ENCODE data around the gene GID8.

The GID8 gene

DNA sequence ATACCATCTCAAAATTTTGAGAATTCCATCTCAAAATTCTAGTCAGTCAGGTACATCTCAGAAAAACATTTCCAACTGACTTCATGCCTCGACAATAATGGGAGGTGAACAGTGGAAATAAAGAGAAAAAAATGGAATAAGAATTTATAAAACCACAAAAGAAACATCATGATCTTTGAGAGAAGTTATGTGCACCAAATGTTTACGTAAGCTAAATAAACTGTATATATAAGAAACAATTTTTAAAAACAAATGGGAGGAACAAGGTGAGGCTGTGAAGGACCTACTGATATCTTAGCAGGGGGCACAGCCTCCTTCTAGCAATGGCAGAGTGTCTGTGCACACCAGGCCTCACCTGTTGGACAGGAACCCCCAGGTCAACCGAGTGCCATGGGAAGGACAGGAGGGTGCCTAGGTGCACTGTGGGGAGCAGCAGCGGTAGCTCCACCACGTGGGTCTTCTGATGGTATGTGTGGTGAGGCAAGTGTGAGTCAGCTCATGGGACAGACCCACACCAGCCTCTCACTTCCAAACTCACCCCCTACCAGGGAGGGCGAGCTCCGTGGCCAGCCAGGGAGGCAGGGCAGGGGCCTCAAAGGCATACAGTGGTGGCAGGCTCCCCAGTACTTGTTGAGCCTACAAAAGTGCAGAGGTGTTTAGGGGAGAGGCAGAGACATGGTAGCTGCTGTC lies 34.9 kb upstream of the GID8 start:
- no peak for DNase-seq (ENCODE audit: low read depth in 2 of 2)

DNA sequence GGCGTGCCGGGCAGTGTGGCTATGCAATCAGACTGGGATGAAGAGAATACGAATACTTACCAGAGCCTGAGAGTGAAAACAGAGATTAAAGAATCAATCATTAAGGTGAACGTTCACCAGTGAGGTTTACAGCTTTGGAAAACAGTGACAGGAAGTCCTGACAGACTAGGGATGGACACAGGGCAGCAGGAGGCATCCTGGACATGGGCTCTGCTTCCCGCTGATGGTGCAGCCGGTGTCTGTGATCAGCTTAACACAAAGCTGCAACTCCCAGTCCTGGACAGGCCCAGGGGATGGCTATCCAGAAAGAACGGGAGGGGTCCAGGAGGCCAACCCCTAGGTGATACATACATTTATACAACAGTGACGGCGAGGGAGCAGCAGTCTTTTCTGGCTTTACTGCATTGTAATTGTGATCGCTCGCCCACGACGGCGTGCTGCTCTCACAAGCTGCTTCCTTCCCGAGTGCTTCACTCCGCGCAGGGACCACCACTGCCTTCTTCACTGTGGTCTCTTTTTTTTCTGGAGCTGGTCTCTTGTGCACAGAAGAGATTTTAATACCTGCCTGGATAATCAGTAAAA lies 32.3 kb upstream of the GID8 start:
- DNase-seq (ENCODE audit: low read depth in 2 of 2), result no peak

DNA sequence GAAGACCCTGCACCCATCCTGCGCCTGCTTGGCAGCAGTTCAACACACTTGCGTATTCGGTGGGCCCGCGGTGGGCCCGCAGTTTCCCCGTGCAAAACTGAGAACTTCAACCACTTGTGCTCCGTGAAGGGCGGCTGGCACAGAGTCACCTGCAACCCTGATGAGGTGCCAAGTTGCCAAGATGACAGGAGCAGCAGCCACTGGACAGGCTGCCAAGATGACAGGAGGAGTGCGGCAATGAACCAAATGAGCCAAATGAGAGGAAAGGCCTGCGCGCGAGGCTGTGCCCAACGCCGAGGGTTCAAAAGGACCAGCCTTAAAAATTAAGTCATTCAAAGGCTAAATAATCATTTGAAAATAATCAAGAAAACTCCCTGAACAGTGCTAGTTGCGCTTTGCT lies 31.7 kb upstream of the GID8 start:
- no peak for DNase-seq (ENCODE audit: low read depth in 2 of 2)

DNA sequence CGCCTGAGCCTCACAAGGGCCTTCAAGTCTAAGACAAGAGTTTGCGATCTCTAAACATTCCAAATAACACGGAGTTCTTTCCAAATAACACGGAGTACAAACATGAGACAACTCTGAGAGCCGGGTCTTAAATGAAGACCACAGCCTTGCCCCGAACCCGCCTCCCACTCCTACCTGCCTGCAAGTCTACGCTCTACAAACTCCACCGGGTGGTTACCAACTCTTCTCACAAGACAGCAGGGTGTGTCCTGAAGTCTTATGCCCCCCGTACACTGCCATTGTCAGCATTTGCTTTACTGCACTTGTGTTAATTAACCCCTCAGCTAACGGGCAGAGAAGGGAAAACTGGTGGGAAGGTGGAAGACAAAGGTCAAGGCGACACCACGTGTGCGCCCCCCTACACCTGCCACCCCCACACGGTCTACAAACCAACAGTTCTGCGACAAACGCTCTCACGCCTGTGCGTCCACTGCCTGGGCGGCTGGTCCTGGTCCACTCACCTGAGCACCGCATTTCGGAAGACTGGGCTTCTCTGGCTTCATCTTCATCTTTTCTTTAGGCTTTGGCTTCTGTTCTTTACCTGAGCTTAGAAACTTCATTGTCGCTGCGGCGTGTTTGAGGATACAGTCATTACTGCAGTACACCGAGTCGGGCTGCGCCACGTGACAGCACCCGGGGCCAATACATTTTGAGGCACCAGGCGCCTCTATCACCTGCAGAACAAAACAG lies 31.1 kb upstream of the GID8 start:
- no peak for DNase-seq (ENCODE audit: low read depth in 2 of 2)

DNA sequence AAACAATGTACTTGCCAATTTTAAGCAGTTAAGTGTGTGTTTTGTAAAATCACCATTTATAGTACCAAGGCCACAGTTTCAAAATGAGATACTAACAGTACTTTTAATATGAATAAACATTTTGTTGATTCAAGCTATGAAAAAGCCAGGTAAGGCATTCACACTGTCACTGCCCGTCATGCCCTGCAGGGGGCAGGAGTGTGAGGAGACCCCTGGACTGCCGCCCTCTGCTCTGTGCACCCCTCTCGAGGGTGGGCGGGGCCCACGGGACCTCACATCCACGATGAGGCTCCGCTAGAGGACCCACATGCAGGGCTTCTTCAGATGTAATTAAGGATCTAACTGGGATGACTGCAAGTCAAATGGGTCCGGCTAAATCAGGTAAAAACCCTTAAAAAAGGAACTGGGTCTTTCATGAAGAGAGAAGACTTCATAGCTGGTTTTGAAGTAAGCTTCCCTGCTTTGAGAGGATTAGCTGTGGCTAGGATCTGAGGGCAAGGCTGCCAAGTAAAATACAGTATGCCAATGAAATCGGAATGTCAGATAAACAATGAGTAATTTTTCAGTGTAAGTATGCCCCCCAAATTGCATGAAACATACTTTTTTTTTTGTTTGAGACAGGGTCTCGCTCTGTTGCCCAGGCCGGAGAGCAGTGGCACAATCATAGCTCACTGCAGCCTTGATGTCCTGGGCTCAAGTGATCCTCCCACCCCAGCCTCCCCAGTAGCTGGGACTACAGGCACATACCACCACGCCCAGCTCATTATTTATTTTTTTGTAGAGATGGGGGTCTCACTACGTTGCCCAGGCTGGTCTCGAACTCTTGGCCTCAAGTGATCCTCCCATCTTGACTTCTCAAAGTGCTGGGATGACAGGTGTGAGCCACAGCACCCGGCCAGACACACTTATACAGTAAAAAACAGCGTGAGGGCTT lies 30.3 kb upstream of the GID8 start:
- no peak for DNase-seq (ENCODE audit: low read depth in 2 of 2)

DNA sequence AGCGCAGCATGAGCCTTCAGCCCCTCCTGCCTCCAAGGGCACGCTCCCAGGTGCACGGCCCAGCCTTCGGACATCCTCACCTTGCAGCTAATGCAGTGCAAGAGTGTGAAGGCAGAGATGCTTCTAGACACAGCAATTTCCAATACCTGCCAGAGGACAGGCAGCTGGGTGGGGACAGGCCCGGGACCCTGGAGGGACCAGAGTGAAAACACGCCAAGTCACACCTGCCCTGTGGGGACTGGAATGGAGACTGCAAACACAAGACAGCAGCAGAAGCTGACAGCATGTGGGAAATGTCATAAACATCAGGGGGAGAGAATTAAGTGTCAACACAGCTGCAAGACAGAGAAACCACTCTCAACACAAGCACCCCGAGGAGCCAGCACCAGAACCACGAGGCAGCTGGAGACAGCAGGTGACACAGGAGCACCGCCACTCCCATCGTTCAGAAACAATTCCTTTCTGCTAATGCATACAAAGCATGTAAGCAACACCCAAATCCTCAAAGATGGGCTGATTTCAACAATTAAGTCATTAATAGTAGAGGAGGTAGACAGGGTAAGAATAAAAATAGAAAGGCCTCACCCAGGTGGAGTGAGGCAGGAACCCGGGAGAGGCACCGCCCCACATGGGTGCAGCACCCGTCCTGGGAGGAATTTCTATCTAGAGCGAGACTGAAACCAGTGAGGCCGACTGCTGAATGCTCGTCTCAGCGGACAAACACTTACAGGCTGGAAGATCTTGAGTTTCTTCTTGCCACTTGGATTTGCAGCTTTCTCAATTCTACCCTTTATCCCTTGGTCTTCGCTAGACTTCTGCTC lies 28.8 kb upstream of the GID8 start:
- no peak for DNase-seq (ENCODE audit: low read depth in 2 of 2)

DNA sequence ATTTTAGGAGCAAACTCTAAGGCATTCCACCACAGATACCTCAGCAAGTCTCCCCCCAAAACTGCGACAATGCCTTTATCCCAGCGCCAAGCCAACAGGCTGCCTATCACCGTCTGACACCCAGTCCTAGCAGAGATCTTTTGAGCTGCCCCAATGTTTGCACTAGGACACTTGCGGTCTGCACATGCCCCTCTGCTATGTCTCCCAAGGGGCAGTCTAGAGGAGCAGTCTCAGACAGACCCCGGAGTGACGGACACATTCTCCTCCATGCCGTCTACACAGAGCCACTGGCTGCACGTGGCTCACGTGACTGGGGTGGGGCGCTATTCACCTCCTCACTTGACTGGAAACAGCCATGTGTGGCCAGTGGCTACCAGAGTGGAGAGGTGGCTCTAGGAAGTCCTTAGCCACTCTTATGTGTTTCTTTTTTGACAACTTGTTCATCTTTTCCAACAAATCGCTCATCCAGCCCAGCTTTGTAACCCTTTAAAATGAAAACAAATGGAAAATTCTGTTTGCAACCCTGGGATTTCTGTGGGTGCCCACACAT lies 27.7 kb upstream of the GID8 start:
- no peak for DNase-seq (ENCODE audit: low read depth in 2 of 2)

DNA sequence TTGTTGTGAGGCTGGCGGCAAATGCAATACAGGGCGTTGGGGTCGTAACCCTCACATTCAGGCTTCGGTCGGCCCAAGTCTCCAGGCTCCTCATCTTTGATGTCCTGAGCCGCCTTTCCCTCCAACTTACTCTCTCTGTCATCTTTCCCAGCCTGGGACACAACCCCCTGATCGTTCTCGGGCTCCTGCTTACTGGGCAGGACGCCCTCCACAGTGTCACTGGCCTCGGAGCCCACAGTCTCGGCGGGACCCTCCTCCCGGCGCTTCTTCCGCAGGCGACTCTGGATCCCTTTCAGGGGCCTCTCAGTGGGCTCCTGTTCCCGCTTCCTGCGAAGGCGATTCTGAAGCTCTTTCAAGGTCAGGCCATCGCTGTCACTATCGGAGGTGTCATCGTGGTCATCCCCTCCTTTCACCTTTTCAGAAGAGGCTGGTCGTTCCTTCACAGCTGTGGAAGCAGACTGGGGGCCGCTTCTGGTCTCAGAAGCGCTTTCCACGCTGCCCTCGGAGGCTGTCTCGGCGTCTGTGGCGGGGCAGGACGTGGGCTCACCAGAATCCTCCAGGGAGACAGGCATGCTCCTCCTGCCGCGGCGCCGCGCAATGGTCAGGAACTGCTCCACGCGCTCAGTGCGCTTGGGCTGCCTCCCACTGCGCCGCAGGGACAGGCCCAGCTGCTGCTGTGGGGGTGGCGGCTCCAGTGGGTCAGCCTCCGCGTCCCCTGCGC lies 27.0 kb upstream of the GID8 start:
- no peak for DNase-seq (ENCODE audit: low read depth in 2 of 2)

DNA sequence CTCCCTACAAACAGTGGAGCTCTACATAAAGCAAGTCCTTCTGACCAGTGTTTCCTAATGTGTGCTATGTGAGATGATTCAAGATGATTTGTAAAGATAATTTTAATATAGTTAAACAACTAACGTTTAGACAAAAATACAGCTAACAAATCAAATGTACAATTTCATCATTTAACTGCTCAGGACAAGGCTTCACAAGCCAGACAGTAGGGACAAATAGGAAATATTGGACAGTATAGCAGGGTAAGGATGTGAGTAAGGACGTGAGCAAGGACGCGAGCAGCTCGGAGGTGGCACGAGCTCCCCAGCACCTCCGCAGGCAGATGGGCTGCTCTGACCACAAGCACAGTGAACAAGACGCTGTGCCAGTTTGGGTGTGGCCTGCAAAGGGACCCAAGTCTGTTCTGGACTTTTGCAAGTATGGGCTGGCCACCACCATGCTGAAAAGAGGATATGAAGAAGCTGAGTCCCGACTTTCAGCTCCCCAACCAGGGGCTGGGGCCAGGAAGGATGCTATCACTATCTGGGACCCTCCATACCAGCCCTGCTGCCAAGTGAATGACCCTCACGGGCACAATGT lies 26.2 kb upstream of the GID8 start:
- DNase-seq (ENCODE audit: low read depth in 2 of 2), result no peak

DNA sequence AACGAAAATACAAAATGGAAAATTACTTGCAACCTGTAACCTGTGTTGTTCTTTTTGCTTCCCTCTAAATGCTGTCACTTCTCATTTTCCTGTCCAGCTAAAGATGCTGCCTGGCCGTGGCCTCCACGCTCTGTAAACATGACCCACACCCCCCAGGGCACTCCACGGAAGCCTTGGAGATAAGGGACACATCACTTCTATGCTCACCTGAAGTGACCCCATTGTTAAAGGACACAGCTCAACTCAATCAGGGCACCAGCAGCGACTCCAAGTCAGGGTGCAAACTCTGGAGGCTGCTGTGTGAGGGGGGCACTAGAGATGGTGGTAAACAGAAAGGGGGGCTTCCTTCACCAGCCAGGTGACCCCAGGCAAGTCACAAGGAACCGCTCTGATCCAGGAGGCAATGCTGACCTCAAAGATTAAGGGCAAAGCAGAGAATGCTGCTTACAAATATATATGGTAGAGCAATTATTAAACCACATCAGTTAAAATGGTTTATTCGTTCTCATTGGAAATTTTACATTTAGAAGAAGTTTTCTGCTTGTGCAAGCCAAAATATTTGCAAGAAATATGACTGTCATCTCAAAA lies 24.8 kb upstream of the GID8 start:
- no peak for DNase-seq (ENCODE audit: low read depth in 2 of 2)

DNA sequence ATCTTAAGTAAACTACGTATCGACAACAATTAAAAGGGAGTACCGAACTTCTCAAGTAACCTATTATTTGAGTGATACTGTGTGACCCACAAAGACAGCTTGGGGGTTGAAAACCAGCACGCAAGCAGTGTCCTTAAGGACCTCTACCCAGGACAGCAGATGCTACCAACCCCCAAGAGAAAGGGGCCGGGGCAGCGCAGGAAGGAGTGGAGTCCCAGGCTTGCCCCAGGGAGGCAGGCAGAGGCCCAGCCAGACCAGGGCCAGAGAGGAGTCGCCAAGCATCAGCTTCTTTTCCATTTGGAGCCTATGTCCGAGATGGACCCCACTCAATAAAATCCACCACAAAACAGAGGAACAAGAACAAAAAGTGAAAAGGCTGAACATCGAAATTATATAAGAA lies 23.5 kb upstream of the GID8 start:
- no peak for DNase-seq (ENCODE audit: low read depth in 2 of 2)

DNA sequence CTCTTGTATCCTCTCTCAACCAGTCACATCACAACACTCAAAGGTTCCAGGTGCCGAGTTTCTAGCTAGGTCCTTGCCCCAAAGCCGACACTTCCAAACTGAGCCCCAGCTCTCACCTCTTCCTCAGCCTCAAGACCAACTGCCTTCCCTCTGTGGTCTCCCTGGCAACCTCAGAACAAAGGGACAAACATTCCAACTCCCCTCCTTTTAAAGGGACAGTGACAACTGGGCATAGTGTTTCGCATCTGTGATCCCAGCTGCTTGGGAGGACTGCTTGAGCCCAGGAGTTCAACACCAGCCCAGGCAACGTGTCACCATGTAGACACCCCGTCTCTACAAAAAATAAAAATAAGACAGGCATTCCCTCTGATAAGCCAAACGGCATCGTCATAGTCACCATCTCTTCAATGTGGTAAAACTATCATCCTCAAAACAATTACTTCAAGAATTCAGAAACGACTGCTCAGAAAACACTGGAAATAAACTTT lies 22.9 kb upstream of the GID8 start:
- DNase-seq (ENCODE audit: low read depth in 2 of 2), result no peak

DNA sequence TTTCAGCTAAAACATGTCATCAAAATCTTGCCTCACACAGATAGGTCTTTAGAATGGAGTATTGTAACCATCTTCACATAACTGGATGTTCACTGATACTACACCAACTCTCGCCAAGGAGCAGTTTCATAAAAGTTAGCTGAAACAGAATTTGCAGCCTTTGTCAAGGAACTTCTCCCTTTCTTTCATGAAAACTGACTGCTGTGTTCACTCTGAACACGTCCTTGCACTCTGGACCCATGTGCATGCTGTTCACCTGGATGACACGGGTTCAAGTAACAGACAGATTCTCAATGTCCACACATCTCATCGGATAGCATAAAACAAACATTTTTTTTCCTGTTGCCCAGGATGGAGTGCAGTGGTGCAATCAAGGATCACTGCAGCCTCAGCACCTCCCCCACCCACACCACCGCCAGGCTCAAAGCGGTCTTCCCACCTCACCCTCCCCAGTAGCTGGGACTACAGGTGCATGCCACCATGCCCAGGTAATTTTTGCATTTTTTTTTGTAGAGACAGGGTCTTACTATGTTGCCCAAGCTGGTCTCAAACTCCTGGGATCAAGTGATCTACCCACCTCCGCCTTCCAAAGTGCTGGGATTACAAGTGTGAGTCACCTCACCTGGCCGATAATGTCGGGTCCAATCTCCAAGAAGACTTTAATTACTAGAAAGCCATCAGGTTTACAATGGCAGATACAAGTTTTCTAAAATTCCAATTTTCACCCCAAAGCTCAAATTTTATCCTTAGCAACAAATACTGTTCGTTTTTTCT lies 21.1 kb upstream of the GID8 start:
- DNase-seq (ENCODE audit: low read depth in 2 of 2), result no peak

DNA sequence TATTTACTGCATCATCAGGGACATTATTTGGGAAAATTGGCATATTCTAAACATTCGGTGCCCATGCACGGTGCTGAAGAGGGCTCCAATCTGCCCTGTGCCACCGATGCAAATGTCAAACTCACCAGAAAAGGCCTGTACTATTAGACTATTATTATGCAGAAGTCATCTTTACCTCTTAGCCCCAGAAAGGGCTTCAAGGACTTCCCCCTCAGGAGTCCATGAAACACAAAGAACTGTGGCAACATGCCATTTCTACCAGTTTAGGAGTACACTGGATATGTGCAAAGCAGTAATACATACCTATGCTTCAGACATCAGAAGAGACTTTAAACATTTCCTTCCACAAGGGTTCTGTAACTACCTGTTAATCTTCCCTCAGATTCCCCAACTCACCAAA lies 20.2 kb upstream of the GID8 start:
- DNase-seq (ENCODE audit: low read depth in 2 of 2), result no peak

DNA sequence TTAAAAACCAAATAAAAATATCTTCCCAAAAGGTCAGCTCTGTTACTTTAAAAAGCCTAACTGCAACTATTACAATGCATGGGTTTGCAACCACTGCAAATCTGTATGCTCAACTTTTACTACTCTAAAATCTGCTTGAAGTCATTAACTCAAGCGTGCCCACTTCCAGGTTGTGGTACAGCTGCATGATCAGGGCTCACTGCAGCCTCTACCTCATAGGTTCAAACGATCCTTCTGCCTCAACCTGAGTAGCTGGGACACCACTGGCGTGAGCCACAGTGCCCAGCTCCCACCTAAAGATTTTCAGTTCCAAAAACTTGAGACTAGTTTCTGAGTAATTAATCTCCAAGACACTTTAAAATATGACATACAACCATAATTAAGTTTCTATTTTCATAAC lies 19.8 kb upstream of the GID8 start:
- DNase-seq (ENCODE audit: low read depth in 2 of 2), result no peak

DNA sequence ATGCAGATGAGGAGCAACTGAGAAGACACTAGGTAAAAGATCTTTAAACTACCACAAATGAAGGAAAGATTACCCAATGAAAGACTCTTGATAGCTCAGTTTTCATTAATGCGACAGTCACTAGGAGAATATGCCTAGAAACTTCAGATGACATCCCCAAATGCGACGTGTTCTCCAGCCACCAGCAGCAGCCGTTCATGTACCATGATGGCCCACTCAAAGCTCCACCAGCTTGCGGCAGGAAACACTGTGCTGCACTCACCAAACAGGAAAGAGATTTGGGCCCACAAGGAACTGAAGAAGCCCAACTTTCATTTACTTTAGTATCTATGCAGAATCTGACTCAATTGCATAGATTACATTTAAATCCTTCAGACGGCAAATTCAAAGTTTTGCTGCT lies 19.1 kb upstream of the GID8 start:
- DNase-seq (ENCODE audit: low read depth in 2 of 2), result no peak

DNA sequence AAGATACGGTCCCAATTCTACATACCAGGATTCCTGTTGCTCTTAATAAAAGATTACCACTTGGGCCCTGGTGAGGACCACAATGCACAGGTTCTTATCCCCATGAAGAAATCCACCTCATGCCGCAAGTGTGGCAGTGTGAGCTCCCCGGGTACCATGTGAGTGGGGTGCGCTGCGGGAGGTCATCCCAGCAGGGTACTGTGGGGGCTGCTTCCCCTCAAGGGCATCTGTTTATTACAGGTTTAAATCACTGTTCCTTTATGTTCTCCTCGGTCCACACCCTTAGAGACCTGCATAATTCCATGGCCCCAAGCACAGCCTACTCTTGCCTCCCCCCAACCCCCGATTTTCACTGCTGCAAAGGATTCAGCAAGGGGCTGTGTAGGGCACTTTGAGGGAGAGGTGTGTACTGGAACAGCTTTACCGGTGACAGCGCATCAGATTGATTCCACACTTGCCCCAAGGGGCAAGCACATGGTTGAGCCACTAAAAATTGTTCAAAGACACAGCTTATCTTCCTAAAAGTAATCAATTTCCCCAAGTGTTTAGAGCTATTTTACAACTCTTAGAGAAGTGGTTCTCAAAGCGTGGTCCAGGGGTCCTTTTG lies 17.8 kb upstream of the GID8 start:
- no peak for DNase-seq (ENCODE audit: low read depth in 2 of 2)

DNA sequence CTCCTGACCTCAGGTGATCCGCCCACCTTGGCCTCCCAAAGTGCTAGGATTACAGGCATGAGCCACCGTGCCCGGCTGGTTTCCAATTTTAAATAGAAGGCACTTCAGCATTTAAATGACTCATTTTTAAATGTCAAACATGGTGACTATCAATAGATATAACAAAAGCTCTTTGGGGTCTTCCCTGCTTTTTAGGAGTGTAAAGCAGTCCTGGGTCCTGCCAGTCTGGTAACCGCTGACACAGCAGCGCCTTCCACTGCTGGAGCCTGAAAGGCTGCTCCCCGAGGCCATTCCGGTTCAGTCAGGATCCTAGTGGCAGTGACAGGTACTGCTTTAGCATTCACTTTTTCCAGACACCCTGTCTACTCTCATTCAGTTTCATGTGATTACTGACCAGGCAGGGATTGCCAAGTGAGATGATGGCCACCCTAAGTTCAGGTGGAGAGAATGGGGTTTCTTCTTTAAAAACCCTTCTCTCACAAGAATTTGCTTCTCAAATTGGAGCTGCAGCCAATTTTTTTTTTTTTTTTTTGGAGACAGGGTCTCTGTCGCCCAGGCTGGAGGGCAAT lies 16.7 kb upstream of the GID8 start:
- peak in 1 of 2 donors; percentile 52 for DNase-seq (ENCODE audit: low read depth in 2 of 2)
